NCI-H128 (cell line): ENCODE data around the gene PAX6.

ENCODE experiments used
- DNase-seq: peaks from one replicate; lab custom pipeline; 2025; ENCODE audit not compliant: unreplicated experiment; lab: John Stamatoyannopoulos, UW

The PAX6 gene

DNA sequence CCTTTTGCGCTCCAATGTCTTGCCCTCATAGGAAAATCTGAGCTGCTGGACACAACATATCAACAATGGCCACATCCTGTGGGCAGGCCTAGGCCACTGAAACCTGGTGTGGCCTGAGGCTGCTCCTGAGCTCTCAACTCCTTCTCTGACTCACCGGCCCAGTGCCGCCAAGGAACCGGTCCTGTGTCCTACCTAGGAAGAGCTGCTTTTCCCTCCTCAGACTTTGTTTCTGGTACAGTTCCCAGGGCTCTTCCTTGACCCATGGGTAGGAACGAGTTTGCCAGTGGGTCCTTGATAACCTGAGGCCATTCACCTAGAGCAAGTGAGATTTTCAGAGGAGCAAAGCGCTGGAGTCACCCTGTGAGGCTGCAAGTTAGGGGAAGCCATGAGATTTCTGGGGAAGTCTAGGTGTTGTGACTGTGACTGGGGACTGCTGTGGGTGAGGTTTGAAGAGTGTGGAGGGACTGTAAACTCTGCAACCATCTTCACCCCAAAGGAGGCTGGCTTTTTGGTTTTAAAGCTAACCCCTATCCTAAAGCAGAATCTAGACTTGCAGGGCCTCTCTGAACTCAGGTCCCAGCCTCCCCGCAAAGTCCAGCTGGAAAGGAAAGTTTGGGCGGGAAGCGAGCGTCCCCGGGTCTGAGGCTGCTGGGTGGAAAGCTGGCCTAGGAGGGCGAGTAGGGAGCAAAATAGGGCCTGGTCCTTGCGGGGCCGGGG lies 12.0 kb upstream of the PAX6 start:
- DNase-seq: no peak

DNA sequence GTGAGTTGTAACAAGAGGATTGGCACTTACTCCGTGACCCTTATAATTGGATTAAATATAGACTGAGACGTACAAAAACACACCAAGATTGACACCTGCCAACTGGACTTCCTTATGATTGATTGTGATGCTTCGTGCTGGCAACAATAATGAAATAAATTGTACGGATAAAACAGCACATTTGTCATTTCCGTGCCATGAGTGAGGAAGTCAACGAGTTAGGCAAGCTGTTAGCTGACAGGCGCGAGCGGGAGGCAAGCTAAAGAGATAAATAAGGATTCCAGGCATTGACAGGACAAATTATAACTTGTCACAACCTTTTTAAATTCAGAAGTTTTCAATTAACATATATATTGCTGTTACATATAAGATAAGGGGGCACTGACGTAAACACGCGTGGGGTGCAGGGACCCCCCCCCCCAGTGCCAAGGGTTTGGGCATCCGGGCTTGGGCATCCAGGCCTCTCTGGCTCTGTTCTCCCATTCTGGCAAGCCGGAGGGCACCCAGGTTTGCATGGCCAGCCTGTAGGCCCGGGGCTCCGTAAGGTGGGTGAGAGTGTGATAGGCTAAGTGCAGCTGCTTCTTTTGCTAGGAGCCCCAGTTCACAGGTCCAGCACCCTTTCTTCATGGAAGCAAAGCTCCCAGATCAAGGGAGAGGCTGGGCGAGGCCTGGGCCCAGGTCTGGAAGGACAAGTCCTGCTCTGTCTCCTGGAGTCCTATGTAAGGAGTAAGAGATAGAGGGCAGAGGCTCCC lies 11.2 kb upstream of the PAX6 start:
- DNase-seq: no peak

DNA sequence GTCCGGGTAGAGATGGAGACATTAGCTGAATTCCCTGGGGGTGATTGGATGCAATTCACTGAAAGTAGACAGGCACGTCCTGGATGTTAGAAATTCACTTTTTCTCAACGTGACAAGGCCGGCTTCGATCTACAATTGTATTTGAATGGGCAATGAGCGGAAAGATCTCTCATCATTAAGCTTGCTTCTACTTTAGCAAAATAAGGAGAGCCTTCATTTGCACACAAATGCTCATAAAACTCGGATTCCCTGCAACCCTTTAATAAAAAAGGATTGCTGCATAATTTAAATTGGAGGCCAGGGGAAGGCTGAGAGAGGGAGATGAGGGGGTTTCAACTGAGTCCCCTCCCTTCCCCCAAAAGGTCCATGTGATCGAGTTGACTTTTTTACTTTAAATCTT lies 10.6 kb upstream of the PAX6 start:
- no peak for DNase-seq

DNA sequence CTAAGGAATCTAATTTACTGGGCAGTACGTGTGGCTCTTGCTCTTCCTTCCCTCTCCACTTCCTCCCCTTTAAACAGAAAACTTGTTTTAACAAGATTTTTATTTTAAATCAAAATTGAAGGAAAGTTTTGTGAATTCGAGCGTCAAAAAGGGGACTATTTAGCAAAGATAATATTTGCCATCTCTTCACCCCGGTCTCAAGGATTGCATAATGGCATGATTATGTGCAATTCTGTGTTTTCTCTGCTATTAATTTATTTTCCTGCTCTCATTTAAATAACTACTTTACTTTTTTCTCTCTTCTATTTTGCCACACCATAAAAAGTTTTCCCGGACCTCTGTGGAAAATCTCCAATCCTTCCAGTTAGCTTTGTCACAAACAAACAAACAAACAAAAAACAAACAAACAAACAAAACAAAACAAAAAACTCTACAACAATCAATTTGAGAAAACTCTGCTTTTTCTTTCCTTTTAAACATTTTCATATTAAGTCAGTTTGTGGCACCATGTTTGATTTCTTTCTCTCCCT lies 10.2 kb upstream of the PAX6 start:
- no peak for DNase-seq

DNA sequence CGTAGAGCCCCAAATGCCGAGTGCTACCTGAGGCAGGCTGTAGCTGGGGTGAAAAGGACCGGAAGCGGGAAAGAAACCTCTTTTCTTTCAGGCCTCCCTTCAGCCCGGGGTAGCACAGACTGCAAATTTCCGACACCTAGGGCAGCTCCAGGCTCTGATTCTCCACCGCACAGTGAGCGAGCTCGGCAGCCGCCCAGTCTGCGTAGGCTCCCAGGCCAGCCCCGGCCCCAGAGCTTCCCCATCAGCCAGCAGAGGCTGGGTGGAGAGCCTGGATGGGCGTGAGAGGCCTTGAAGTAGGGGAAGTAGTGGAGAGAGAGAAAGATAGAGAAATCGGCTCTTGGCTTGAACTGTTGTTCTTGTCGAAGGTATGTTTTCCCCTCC lies 9.3 kb upstream of the PAX6 start:
- no peak for DNase-seq

DNA sequence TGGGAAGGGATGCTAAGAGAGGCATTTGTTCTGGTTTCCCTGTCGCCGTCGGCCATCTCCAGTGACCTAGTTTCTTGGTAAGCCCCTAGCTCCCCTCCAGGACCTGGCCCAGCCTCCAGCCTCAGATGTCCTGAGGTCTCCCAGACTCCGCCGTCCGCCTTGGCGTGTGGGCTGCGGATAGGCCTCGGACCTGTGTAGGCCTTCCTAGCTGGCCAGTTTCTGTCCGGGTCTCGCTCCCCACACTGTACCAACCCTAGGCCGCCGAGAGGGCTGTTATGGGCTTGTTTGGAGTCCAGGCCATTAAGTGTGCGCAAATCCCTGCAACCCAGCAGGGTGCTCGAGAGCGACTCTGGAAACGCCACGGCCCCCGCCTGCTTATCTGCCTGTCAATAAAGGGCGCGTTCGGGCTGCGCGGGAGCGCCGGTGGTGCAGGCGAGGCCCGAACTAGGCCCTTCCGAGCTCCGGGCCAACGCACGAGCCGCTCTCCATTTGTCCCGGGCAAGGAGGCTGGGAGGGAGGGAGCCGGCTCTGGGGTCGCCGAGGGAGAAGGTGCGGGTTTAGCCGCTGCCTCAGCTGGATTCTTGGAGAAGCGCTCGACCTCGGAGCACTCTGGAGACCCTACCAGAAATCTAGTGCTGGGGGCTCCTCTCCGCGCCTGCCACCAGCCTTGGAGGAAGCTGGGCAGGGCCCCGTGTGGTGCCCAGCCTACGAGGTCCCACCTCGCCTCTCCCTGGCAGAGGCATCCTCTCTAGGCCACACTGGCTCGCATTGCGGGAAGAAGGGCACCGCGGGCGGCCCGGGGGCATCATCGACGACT lies 8.7 kb upstream of the PAX6 start:
- DNase-seq: no peak

DNA sequence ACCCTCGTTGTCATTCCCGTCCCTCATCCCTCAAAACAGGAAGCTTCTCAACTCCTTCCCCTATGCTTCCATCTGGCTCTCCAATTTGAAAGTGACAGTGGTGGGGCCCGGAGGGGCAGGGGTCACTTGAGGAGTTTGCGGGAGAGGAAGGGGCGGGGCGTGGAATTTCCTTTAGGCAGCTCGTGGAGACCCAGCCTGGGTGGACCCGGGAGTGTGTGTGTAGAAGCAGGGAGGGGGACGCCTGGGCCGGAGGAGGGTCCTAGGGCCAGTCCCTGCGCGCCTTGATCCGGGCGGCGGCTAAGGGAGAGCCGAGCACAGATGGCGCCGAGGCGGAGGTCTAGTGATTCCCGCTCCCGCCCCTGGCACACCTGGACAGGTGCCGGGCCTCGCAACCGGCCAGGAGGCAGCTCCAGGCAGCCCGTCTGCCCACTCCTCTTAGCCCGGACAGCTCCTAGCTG lies 7.8 kb upstream of the PAX6 start:
- DNase-seq: no peak

DNA sequence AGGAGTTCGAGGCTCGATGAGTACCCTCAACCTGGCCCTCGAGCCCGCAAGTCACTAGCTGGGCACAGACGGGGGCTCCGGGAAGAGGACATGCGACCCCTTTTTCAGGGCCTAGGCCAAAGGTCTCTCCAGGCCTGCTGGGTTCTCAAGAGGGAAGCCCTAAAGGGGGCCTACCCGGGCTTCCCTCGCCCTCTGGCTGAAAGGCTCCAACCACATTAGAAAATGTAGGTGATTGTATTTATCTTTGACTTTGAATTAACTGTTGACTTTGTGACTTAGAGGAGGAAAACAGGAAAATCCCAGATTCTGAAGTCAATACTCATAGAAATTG lies 7.3 kb upstream of the PAX6 start:
- no peak for DNase-seq

DNA sequence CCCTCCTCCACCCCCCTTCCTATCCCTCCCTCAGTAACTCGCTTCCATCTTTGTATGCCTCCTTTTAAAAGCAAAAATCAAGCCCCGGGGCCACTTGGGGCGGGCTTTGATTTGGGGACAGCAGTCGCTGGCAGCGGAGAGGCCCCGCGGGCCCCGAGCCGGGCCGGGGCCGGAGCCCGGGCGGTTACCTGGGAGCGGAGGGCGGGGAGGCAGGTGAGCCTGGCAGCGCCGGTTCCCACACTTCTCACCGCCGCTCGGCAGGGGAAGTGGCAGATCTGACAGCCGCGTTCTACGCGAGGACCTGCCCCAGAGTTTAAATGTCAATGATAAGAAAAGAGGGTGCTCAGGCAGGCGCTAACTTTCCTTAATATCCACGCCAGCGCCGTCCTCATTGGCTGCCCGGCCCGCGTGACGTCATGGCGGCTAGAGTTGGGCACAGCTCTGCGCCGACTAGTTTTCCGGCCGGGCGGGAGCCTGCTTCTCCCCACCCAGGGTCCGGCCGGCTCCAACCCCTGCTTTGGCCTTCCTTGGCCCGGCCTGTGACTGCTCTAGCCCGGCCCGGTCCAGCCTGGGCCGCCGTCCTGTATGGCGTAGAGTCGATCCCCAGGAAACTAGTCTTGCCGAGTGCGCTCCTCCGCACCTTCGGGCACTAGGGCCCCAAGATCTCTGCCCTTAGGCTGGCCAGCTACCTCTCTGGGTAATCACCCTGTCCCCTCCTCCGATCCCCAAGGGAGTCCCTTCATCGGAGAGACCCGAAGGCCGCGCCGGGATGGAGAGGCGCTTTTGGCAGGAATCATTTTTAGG lies 6.7 kb upstream of the PAX6 start:
- no peak for DNase-seq

DNA sequence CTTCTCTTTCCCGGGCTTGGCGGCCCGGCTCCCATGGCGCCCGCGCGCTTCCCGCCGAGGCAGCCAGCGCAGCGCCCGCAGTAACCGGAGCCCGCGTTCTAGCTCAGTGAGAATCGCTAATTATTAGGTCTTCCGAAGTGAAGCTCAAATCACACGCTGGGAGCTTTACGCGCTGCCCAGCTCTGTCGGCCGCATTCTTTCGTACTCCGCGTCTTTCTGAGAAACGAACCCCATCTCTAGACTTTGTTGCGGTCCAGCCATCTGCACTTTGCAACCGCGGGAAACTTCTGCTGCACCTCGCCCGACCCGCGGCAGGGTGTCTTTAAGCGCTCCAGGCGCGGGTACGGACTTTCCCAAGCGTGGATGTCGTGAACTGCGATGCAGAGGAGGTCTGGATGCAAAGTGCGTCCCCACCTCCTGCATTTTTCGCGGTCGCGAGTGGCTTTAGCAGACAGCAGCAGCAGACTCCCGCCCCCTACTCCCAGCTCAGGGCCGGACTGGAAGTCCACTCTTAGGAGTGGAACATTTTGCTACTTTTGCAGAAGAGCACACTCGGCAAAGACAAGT lies 6.0 kb upstream of the PAX6 start:
- DNase-seq: no peak

DNA sequence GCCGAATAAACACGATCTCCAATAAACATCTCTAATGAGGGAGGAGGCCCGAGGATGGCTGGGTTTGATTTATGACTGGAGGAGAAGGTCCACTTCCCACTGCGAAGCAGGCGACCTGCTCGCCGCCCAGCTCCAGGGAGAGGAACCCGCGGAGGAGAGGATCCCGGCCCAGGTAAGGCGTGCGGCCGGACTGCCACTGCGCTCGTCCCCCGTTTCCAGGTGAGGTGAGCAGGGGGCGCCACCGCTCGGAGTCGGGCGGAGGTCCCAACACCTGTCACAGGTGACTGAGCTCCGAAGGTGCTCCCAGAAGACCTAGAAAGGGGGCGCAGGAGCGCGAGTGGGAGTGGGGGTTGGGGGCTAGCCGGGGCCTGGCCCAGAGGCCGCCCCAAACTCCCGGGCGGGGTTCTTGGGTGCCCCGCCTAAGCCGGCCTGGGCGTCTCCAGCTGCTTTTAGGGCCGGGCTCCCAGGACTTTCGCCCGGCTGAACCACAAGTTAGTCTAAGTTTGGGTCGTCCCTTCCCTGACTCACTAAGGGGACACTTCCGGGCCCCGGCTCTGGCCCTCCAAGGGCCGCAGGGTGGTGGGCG lies 5.4 kb upstream of the PAX6 start:
- DNase-seq: no peak

DNA sequence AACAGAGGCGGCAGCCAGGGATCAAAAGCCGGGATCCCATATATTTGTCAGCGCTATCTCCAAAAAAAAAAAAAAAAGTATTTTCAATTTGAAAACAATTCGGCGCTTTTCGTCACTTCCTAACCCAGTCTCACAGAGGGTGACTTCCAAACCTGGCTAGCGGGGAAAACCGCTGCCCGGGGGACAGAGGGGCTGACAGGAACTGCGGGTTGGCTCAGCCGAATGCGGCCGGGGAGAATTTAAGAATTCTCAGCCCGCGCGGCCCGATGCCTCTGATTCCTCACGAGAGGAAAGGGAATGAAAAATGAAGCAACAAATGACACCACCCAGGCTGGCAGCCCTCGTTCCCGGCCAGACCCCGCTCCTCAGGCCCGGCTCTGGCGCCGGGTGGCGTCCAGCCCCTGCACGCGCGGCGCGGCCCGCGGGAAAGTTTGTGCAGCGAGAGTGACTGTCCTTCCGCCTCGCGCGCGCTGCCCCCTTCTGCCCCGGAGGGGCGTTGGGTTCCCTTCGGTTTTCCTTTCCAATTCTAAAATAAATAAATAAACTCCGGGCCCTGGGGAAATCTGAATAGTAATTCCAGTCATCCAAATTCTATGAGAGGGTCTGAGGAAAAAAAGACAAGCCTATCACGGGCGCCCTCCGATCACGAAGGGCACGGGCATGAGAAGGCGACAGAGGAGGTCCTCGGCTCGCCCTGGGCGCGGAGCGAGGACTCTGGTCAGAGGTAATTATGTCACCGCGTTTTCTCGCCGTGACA lies 4.8 kb upstream of the PAX6 start:
- DNase-seq: no peak

DNA sequence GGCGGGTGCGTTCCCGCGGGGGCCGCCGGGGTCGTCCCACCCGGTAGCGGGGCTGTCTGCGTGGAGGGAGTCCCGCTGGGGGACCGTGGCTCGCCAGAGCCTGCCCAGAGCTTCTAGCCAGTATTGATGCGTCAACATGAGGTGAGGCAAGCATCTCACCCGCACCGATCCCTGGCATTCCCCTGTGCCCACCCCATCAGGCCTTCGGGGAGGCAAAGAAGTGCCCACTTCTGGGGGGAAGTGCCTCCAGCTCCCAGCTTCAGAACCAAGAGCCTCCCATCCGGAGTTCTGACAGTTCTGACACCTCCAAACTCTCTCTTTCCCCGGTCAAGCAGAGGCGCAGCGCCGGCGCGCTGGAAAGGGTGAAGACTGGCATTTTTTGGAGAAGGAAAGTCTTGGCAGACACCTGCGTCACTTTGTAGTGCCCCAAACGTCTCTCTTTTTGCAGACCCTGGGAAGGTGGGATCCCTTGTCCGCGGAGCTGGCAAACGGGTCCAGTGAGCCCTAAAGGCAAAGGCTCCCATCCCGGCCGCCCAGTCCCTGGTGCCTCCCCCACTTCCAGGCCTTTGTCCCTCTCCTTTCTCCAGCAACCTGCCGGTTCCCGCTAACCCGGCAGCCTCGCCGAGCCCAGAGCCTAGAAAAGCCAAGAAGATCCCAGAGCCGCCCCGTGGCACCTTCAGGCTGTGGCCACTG lies 3.2 kb upstream of the PAX6 start:
- no peak for DNase-seq

DNA sequence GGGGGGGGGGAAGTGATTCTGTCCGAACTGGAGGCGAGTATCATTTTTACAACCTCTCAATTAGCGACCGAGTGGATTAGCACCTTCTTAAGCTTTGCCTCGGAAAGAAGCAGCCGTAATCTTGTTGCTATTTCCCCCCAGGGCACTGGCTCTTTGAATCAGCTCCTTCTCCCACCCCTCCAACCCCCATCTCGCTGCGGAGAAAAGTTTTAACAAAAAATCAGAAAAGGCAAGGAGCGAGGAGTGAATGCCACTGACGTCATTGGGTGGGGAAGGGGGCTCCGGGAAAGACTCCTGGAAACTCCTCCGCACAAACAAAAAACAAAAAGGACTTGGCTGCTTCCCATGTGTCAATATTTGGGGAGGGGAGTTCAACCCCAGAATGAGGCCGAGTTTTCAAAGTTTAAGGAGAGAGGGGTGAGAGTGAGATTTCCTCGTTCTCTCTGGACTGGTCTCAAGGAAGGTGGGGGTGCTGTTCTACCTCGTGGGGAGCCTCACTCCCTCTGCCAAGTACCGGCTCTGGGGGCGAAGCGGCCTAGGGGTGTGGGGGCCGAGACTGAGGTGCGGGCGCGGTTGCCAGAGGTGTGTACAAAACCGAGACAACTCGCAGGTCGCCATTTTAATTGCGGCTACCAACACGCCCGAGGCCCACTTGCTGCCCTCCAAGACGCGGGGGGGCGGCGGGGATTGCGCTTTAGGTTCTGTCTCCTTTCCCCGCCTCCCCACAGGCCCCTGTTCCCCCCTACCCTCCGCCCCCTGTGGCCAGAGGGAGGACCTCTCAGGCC lies 2.5 kb upstream of the PAX6 start:
- no peak for DNase-seq

DNA sequence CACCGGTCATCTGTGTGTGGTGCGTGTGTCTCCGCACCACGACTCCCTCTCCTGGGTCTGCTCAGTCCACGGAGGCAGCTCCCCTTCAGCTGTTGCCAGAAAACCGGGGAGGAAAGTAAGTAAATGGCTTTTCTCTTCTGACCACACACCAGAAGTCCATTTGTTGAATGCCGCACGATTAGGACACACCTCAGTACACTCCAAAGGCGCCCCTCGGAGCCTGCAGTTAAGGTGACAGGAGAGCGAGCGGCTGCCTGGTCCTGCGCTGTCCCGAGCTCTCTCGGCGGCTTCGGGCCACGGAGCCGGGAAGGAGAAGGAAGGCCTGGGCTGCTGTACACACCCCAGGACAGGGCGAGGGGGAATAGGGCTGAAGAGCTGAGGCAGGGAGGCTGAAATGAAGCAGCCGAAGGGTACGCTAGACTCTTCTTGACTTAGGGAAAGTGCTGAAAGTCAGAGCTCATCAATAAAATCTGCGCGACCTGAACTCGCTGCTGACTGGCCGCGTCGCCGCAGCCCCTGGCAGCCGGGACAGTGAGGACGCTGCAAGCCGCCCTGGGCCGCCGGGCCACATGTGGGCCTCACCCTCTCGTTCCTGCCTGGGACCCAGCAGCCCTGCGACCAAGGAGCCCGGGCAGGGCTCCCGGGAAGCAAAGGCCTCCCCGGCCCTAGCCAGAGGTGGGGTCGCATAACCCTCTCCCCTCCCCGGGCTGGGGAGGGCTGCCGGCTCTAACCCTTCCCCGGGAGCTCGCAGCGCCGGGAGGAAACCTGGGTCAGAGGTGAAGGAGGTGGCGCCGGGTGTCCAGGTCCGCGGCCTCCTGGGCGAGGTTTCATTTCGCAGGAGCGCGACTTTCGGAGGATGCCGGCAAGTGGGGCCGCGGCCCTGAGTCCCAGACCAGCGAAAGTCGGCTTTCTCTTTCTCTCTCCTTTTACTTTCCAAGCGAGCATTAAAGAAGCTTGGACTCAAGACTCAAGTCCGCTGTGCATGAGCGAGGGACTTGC lies 1.6 kb upstream of the PAX6 start:
- no peak for DNase-seq

DNA sequence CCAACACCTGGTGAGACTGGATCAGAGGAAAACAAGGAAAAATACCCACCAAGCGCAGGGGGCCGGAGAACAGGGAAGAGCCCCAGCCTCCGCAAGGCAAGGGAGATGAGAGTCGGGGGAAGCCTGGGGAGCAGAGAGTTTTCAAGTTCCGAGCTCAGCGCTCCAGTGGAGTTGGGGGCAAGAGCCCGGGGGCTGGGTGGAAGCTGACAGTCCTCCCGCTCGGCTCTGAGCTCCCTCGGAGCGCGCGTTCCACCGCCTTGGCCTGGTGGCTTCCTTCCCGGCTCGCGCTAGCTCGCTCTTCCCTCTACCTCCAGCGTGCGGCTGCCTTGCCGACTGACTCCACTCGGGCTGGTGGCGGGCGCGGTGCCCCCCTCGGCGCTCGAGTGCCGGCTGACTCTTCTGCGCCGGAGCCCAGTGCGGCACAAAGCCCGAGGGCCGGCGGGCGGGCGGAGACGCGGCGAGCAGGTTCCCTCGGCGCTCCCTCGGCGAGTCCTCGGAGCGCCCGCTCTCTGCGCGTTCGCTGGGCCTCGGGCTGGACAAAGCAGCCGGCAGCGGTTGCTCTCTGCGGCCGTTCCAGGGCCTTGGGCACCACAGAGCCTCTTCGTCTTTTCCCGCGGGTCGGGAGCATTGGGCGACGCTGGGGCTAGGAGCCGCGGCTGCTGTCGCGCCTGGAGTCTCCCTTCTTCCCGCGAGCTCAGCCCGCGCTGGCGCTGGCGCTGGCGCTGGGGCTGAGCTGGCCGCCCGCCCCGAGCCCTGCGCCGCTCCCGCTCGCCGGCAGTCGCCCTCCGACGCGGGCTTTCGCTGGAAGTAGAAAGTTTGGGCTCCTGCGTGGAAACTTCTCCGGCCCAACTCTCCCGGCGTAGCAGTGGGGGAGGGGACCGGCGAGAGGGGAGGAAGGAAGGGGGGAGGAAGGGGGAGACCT lies 1.0 kb downstream of the PAX6 start:
- no peak for DNase-seq
